ENCODE measurements around the gene RPGR.

GRCh38 chrX:38312436-38312835 lies 14.9 kb downstream of the RPGR start:
- TF ChIP-seq CTCF (IDR thresholded peaks at IDR 0.05), result no peak
- no peak for TF ChIP-seq POLR2A (IDR thresholded peaks at IDR 0.05)

Measured in body of pancreas (tissue), 4 donors.